H1 (cell line): ENCODE measurements around the gene TMEM131L. TPM values are rescaled to one million over a fixed set of nuclear protein-coding genes. Genes with fewer than 3 reads are reported as not detected.

Experiments
- CTCF ChIA-PET: fragments of 300-600 bp; sonication (Branson Sonifier 250); formaldehyde crosslinking; loops from one replicate; lab custom pipeline; 2021; ENCODE audit not compliant: partially characterized antibody; lab: Charles Lee
- POLR2A ChIA-PET: fragments of 300-600 bp; sonication (Branson Sonifier 250); formaldehyde crosslinking; loops from one replicate; lab custom pipeline; 2021; ENCODE audit warnings: inconsistent platforms; ENCODE audit not compliant: partially characterized antibody; lab: Charles Lee
- DNase-seq, 2 experiments: peaks; one replicate each; pipeline versions ENCODE4 v3.0.0 to v3.0.0-alpha.2; 2010 to 2022; ENCODE audit warnings: low spot score in 2 of 2, low read depth in 1 of 2, mixed read lengths in 1 of 2
- FAIRE-seq: peaks from 2 replicates; lab custom pipeline; 2011; peaks lifted over from hg19 to GRCh38; lab: Jason Lieb, UNC
- H2AFZ ChIP-seq: 2 replicates; pipeline ENCODE4 v1.8.1; 2012; ENCODE audit warnings: low read length, inconsistent platforms
- H2AK5ac ChIP-seq: 2 replicates; pipeline ENCODE4 v1.6.1; 2013; ENCODE audit warnings: low read depth, low read length
- H2BK120ac ChIP-seq: replicated peaks from 2 replicates; pipeline ENCODE3; 2013; ENCODE audit warnings: low read depth, low read length, inconsistent platforms
- H2BK12ac ChIP-seq: 2 replicates; pipeline ENCODE4 v1.6.1; 2013; ENCODE audit warnings: low read depth, low read length
- H2BK15ac ChIP-seq: 2 replicates; pipeline ENCODE4 v1.6.1; 2013; ENCODE audit warnings: low read length
- H2BK20ac ChIP-seq: 2 replicates; pipeline ENCODE4 v1.6.1; 2013; ENCODE audit warnings: low read length
- H2BK5ac ChIP-seq: 2 replicates; pipeline ENCODE4 v1.6.1; 2013; ENCODE audit warnings: low read depth, low read length
- H3K14ac ChIP-seq: 2 replicates; pipeline ENCODE4 v1.6.1; 2013; ENCODE audit warnings: inconsistent platforms; ENCODE audit not compliant: insufficient read length
- H3K18ac ChIP-seq: 2 replicates; pipeline ENCODE4 v1.6.1; 2013; ENCODE audit warnings: low read length; ENCODE audit errors: extremely low read depth
- H3K23ac ChIP-seq: 2 replicates; pipeline ENCODE4 v1.6.1; 2013; ENCODE audit warnings: inconsistent platforms; ENCODE audit not compliant: insufficient read length
- H3K23me2 ChIP-seq: 2 replicates; pipeline ENCODE4 v1.6.1; 2013; ENCODE audit warnings: low read depth, low read length
- H3K27ac ChIP-seq: 2 replicates; pipeline ENCODE4 v1.6.1; 2011; ENCODE audit warnings: low read depth, low read length, inconsistent platforms
- H3K27me3 ChIP-seq, 4 experiments: replicated peaks in 1 of 4; 1 replicate in 1 of 4; 2 replicates in 3 of 4; pipeline versions ENCODE4 v1.6.1 to v1.8.1; 2011 to 2013; ENCODE audit warnings: low read length in 3 of 4, mild to moderate bottlenecking in 3 of 4, inconsistent platforms in 2 of 4, mixed read lengths in 2 of 4, moderate library complexity in 1 of 4; ENCODE audit not compliant: control insufficient read depth in 3 of 4, insufficient read depth in 3 of 4; ENCODE audit errors: extremely low read depth in 1 of 4
- H3K36me3 ChIP-seq, 4 experiments: 2 replicates each; pipeline versions ENCODE4 v1.6.1 to v1.8.1; 2011 to 2013; ENCODE audit warnings: mild to moderate bottlenecking in 4 of 4, low read length in 3 of 4, moderate library complexity in 2 of 4, control low read depth in 1 of 4, inconsistent platforms in 1 of 4; ENCODE audit not compliant: insufficient read depth in 4 of 4, control insufficient read depth in 2 of 4
- H3K4ac ChIP-seq: replicated peaks from 2 replicates; pipeline ENCODE3; 2013; ENCODE audit warnings: low read length, low read depth, mixed read lengths, inconsistent platforms; ENCODE audit not compliant: insufficient read length
- H3K4me1 ChIP-seq, 4 experiments: replicated peaks in 1 of 4; 1 replicate in 1 of 4; 2 replicates in 3 of 4; pipeline versions ENCODE4 v1.6.1 to v1.8.1; 2011 to 2013; ENCODE audit warnings: low read length in 3 of 4, inconsistent platforms in 2 of 4, mixed read lengths in 1 of 4; ENCODE audit not compliant: insufficient read depth in 4 of 4, control insufficient read depth in 3 of 4
- H3K4me2 ChIP-seq, 2 experiments: 2 replicates each; pipeline versions ENCODE4 v1.6.1 to v1.8.1; 2011 to 2013; ENCODE audit warnings: low read depth in 2 of 2, low read length in 2 of 2, control low read depth in 1 of 2, inconsistent platforms in 1 of 2, mild to moderate bottlenecking in 1 of 2; ENCODE audit not compliant: insufficient read depth in 1 of 2
- H3K4me3 ChIP-seq, 4 experiments: fragments of 200-600, 300-600 bp in 1 of 4; sonication (generic), shearing (Covaris generic), sonication (Bioruptor Twin) in 1 of 4; 2 replicates each; pipeline versions ENCODE4 v1.5.1 to v1.8.1; 2011 to 2016; ENCODE audit warnings: low read length in 4 of 4, low read depth in 3 of 4, control low read depth in 2 of 4, inconsistent platforms in 2 of 4, mild to moderate bottlenecking in 2 of 4, mixed read lengths in 1 of 4, moderate library complexity in 1 of 4; ENCODE audit not compliant: insufficient read depth in 2 of 4; ENCODE audit errors: extremely low read depth in 1 of 4
- H3K56ac ChIP-seq: replicated peaks from 2 replicates; pipeline ENCODE3; 2013; ENCODE audit warnings: low read depth, mild to moderate bottlenecking, mixed read lengths, low read length, inconsistent platforms; ENCODE audit not compliant: insufficient read length
- H3K79me1 ChIP-seq: 2 replicates; pipeline ENCODE4 v1.6.1; 2013; ENCODE audit warnings: low read depth, low read length, control low read depth
- H3K79me2 ChIP-seq, 2 experiments: 2 replicates each; pipeline versions ENCODE4 v1.6.1 to v1.8.1; 2012 to 2013; ENCODE audit warnings: low read length in 2 of 2, mild to moderate bottlenecking in 2 of 2, inconsistent platforms in 1 of 2; ENCODE audit not compliant: insufficient read depth in 2 of 2, control insufficient read depth in 1 of 2
- H3K9ac ChIP-seq, 4 experiments: replicated peaks in 1 of 4; 1 replicate in 1 of 4; 2 replicates in 3 of 4; pipeline versions ENCODE4 v1.6.1 to v1.8.1; 2011 to 2013; ENCODE audit warnings: low read depth in 3 of 4, low read length in 3 of 4, control low read depth in 2 of 4, mild to moderate bottlenecking in 2 of 4, moderate library complexity in 2 of 4, inconsistent platforms in 1 of 4; ENCODE audit errors: extremely low read depth in 1 of 4
- H3K9me3 ChIP-seq, 2 experiments: 2 replicates each; pipeline versions ENCODE4 v1.6.1 to v1.8.1; 2012 to 2013; ENCODE audit warnings: mild to moderate bottlenecking in 2 of 2, moderate library complexity in 2 of 2, control low read depth in 1 of 2, inconsistent platforms in 1 of 2, low read depth in 1 of 2, low read length in 1 of 2, mixed read lengths in 1 of 2; ENCODE audit not compliant: insufficient read depth in 2 of 2
- H4K20me1 ChIP-seq, 2 experiments: replicated peaks in 1 of 2; 2 replicates each; pipeline versions ENCODE3 to v1.8.1; 2011 to 2013; ENCODE audit warnings: inconsistent platforms in 2 of 2, low read length in 2 of 2, mild to moderate bottlenecking in 1 of 2; ENCODE audit not compliant: insufficient read depth in 2 of 2, control insufficient read depth in 1 of 2
- H4K5ac ChIP-seq: 2 replicates; pipeline ENCODE4 v1.6.1; 2013; ENCODE audit warnings: low read length, low read depth, mixed read lengths, inconsistent platforms; ENCODE audit not compliant: insufficient read length
- H4K8ac ChIP-seq: 2 replicates; pipeline ENCODE4 v1.8.0; 2013; ENCODE audit warnings: mild to moderate bottlenecking, moderate library complexity, low read length, inconsistent platforms; ENCODE audit not compliant: insufficient read depth; ENCODE audit errors: extremely low read depth
- H4K91ac ChIP-seq: replicated peaks from 2 replicates; pipeline ENCODE3; 2013; ENCODE audit warnings: low read length, mixed read lengths, inconsistent platforms; ENCODE audit not compliant: insufficient read length
- CBX8 ChIP-seq: fragments of 300-800, 300-1000 bp; sonication (generic); IDR thresholded peaks from 2 replicates; pipeline ENCODE4 v1.7.1; 2016; ENCODE audit warnings: low read depth, low read length, borderline replicate concordance
- MAFK ChIP-seq: IDR thresholded peaks from 2 replicates; pipeline ENCODE4 v1.6.1; 2012; ENCODE audit warnings: low read depth, mild to moderate bottlenecking, improper control_type of control experiment, low read length
- PHF8 ChIP-seq: fragments of 200-600 bp; sonication (generic); conservative IDR thresholded peaks from 2 replicates; pipeline ENCODE4 v1.7.1; 2012; ENCODE audit warnings: low read depth, mild to moderate bottlenecking, inconsistent platforms, low read length, moderate library complexity
- RAD21 ChIP-seq, 2 experiments: IDR thresholded peaks in 1 of 2; conservative IDR thresholded peaks in 1 of 2; 2 replicates each; pipeline ENCODE4 v1.6.1; 2011; ENCODE audit warnings: low read depth in 2 of 2, low read length in 2 of 2, improper control_type of control experiment in 1 of 2, inconsistent platforms in 1 of 2, mild to moderate bottlenecking in 1 of 2, moderate library complexity in 1 of 2
- SIRT6 ChIP-seq: IDR thresholded peaks from one replicate; pipeline ENCODE4 v1.7.1; 2012; ENCODE audit warnings: low read length, inconsistent platforms
- SP1 ChIP-seq: IDR thresholded peaks from 2 replicates; pipeline ENCODE4 v1.6.1; 2011; ENCODE audit warnings: low read depth, low read length
- SUZ12 ChIP-seq: fragments of 200-600 bp; sonication (generic); IDR thresholded peaks from 2 replicates; pipeline ENCODE4 v1.6.1; 2012; ENCODE audit warnings: mild to moderate bottlenecking, inconsistent platforms, low read length, moderate library complexity, mixed read lengths
- WGBS, 2 experiments: shearing (Covaris generic) in 1 of 2; methylation state at CpG; one replicate each; pipeline versions ENCODE4 v1.1.6 to v1.1.7; 2013 to 2015; ENCODE audit warnings: low lambda C conversion rate in 2 of 2, mixed read lengths in 2 of 2, inconsistent platforms in 1 of 2, low coverage in 1 of 2, missing lambda C conversion rate in 1 of 2; ENCODE audit not compliant: insufficient replicate concordance in 2 of 2, insufficient coverage in 1 of 2, insufficient read length in 1 of 2; ENCODE audit errors: extremely low coverage in 1 of 2, missing lambda C conversion rate in 1 of 2; 5-methylcytosine and 5-hydroxymethylcytosine counted together
- long read RNA-seq, 2 experiments: library from RNA in 1 of 2; library from capped mRNA in 1 of 2; stranded (forward); transcript quantifications; one replicate each; pipeline ENCODE4 v2.0.0, GENCODE V29; 2021; ENCODE audit warnings: inconsistent platforms in 1 of 2
- polyA minus RNA-seq, 3 experiments: library from RNA; depleted of rRNA, polyadenylated mRNA; stranded (reverse); fragments of >200 nt; gene quantifications; 1 replicate in 2 of 3; 2 replicates in 1 of 3; pipeline ENCODE4 v1.2.3, GENCODE V29; 2011
- polyA plus RNA-seq, 7 experiments: library from polyadenylated mRNA; depleted of rRNA in 3 of 7; stranded (reverse) in 5 of 7; unstranded in 2 of 7; fragments of >200 nt in 5 of 7; fragments of 200-250 nt in 2 of 7; gene quantifications; 1 replicate in 5 of 7; 2 replicates in 1 of 7; 4 replicates in 1 of 7; pipeline versions ENCODE4 v1.2.1 to v1.2.3, GENCODE V29; 2011 to 2013; ENCODE audit warnings: missing spikeins in 2 of 7, mixed read lengths in 2 of 7
- total RNA-seq: library from RNA; stranded (reverse); fragmentation: NEBNext Ultra II Directional; extraction: Animal tissue kit (Norgen Biotek cat#: 25700); gene quantifications from 2 replicates; pipeline ENCODE4 v1.2.1, GENCODE V29; 2021

TMEM131L gene
- total RNA-seq (25.3 and 26.1 TPM in 2 replicates), polyA plus RNA-seq (2011; rRNA removed) (11.2 and 14.3 TPM in 2 replicates), polyA minus RNA-seq (2011; rRNA and poly(A)+ RNA removed) (23.5 and 54.9 TPM in 2 replicates)
- 11.0 TPM for polyA plus RNA-seq (2011; cell fraction: cytosol; rRNA removed)
- 22.8 TPM for polyA plus RNA-seq (2011; cell fraction: nucleus; rRNA removed)
- 16.2 to 24.8 TPM (median 18.3 TPM) in 4 replicates for polyA plus RNA-seq (2012, experiment 1 of 2)
- 1.9 TPM for polyA plus RNA-seq (2012, experiment 2 of 2)
- polyA plus RNA-seq (2013, experiment 1 of 2), result 35.4 TPM
- polyA plus RNA-seq (2013, experiment 2 of 2), result 33.9 TPM
- polyA minus RNA-seq (2011; cell fraction: cytosol; rRNA and poly(A)+ RNA removed), result 15.8 TPM
- polyA minus RNA-seq (2011; cell fraction: nucleus; rRNA and poly(A)+ RNA removed), result 50.4 TPM
- long read RNA-seq, experiment 1, partial matches to known transcripts, result 12 of 15 reads
- long read RNA-seq, experiment 1, other reads (novel, unspliced or antisense), result 3 of 15 reads
- long read RNA-seq, experiment 2, partial matches to known transcripts, result 2 of 3 reads
- long read RNA-seq, experiment 2, other reads (novel, unspliced or antisense), result 1 of 3 reads

- H2BK12ac ChIP-seq, result no peak within 1 kb of the TSS
- FAIRE-seq (no peak), DNase-seq (peak in 1 of 2 experiments; percentile 82)
- H2BK5ac ChIP-seq, result peak within 1 kb of the TSS; percentile 83; the same call in 1 of the 2 replicates
- ChIA-PET POLR2A (interaction anchor here (0.6 to 3.0 kb wide), 31 partner anchors 9 to 530 kb away, joined by 3 to 21 read pairs (median 5); partner anchors contain the start of gene FHDC1), CTCF (interaction anchor here (0.6 to 2.1 kb wide), 19 partner anchors 14 to 108 kb away, joined by 3 to 9 read pairs (median 3); no protein-coding TSS in a partner anchor)
- H3K14ac ChIP-seq, result peak within 1 kb of the TSS; percentile 80
- no peak within 1 kb of the TSS for H2BK20ac ChIP-seq
- H4K8ac ChIP-seq, result peak within 1 kb of the TSS; percentile 94
- H3K9ac ChIP-seq, result peak within 1 kb of the TSS; percentile 62 to 82 (median 74)
- H3K79me2 ChIP-seq, result peaks cover 0 to 41% of the 10 kb centered on the region in 2 experiments
- peaks cover 6 to 7% of the 10 kb centered on the region in 2 experiments for H4K20me1 ChIP-seq
- H3K4me3 ChIP-seq, result peak within 1 kb of the TSS; percentile 81 to 91 (median 90)
- H2BK120ac ChIP-seq, result peak within 1 kb of the TSS; percentile 6
- no peak within 1 kb of the TSS for H2AK5ac ChIP-seq
- H3K56ac ChIP-seq, result peak within 1 kb of the TSS; percentile 77
- H3K9me3 ChIP-seq, result no peaks in the 10 kb centered on the region
- H3K4me1 ChIP-seq, result peaks cover 0 to 11% (median 5%) of the 10 kb centered on the region in 4 experiments; a peak in 6 of 7 replicates
- 0 out of 2 replicates have a peak within 1 kb of the TSS, but pooled peaks have one; percentile 53 for H2BK15ac ChIP-seq
- peaks cover 0 to 3% (median 0%) of the 10 kb centered on the region in 4 experiments; a peak in 1 of 8 replicates for H3K36me3 ChIP-seq
- H3K79me1 ChIP-seq, result peaks cover 4% of the 10 kb centered on the region; the same call in 1 of the 2 replicates
- H3K18ac ChIP-seq, result peak within 1 kb of the TSS; percentile 74
- H3K27me3 ChIP-seq, result 0 out of 7 replicates have a peak, but pooled peaks cover 0 to 3% (median 0%) of the 10 kb centered on the region in 4 experiments
- peak within 1 kb of the TSS; percentile 43; the same call in 1 of the 2 replicates for H3K27ac ChIP-seq
- H4K5ac ChIP-seq, result peak within 1 kb of the TSS; percentile 89
- peak within 1 kb of the TSS; percentile 91 for H4K91ac ChIP-seq
- peak within 1 kb of the TSS; percentile 69 for H2AFZ ChIP-seq
- 2% methylated on average over 46 of the region's 103 CpGs; no CpG with 5 or more reads in 1 of the 2 experiments for WGBS, 2 experiments
- peak within 1 kb of the TSS; percentile 78 to 92 for H3K4me2 ChIP-seq
- H3K23ac ChIP-seq, result peak within 1 kb of the TSS; percentile 98
- peak within 1 kb of the TSS; percentile 91 for H3K4ac ChIP-seq
- peaks cover 8% of the 10 kb centered on the region; the same call in 1 of the 2 replicates for H3K23me2 ChIP-seq
- TF ChIP-seq SUZ12, result peak; percentile 7; the same call in 1 of the 2 replicates
- no peak for TF ChIP-seq CBX8
- TF ChIP-seq MAFK, result no peak
- TF ChIP-seq SP1, result no peak
- peak in 1 of 2 experiments; percentile 1; a peak in 1 of 4 replicates for TF ChIP-seq RAD21 (IDR thresholded peaks at IDR 0.05 in 1 of 2, conservative IDR thresholded peaks at IDR 0.05 in 1 of 2; ENCODE audit: low read depth in 2 of 2, low read length in 2 of 2)
- TF ChIP-seq PHF8, result peak; percentile 84
- TF ChIP-seq SIRT6, result no peak
Measured at GRCh38 chr4:153466081-153466948, at the start of gene TMEM131L. TSS of gene TMEM131L (plus strand) at chr4:153466360. CDS start at chr4:153466398, 38 bp downstream.
